Stimulated activated CD8-positive, alpha-beta memory T cell treated with anti-CD3 and anti-CD28 coated beads, Interleukin-2, amount 100 ng/mL, for 1 hour (primary cell): Measurements from ENCODE around the gene HEG1.
A peak's percentile ranks its signal among the peaks of the same experiment; 100 is the strongest.

Experiments
- DNase-seq, 2 donors: peaks; one replicate each; pipeline ENCODE4 v3.0.0-alpha.2; 2020; ENCODE audit warnings: low read depth in 2 of 2

Gene HEG1

DNA sequence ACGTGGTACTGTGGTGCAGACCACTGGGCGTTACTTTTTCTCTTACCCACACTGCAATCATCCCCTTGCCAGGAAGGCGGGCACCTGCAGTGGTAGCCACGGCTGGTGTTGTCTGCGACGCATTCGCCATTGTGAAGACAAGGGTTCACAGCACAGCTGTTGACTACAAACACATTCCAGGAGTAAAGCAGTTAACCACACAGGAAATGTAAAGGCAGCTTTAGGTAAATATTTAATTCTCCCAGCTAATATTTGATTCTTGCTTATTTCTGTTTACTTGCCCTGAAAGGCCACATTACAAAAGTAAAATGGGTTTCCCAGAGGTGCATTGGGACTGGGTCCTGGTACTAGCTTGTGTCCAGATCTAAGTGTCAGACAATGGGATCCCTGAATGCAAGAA, 45.4 kb downstream of the HEG1 start:
- DNase-seq = no peak

DNA sequence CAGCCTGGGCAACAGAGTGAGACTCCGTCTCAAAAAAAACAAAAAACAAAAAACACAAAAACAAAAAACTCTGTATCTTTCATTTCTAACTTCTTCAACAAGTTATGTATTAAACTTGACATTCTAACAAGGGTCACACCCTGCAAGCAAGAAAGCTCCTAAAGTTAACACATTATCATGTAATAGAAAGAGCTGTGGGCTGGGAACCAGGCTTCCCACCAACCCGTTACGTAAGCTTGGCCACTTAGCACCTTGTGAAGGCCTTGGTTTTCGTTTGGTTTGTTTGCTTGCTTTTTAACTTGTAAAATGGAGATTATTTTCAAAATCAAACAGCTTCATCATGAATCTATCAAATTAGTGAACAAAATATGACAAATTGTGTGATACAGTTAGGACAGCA, 47.0 kb downstream of the HEG1 start:
- no peak for DNase-seq

DNA sequence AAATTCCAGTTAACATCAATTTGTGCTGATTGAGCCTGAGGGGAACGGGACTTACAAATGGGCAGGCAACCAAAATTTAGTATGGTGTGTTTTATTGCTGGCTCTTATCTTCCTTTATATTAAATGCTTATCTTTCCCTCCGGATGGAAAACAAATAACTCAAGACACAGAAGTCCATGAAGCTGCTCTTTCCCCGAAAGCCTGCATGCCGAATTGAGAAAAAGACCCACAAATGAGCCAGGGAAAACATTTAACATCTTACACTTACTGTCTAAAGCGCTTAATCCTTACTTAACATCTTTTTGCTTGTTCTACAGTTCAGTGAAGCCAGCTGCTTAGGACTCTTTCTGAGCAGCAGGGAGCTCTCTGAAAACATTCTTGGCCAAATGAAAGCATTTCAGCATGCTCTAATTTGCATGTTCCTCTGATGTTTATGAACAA, 49.5 kb downstream of the HEG1 start:
- no peak for DNase-seq

DNA sequence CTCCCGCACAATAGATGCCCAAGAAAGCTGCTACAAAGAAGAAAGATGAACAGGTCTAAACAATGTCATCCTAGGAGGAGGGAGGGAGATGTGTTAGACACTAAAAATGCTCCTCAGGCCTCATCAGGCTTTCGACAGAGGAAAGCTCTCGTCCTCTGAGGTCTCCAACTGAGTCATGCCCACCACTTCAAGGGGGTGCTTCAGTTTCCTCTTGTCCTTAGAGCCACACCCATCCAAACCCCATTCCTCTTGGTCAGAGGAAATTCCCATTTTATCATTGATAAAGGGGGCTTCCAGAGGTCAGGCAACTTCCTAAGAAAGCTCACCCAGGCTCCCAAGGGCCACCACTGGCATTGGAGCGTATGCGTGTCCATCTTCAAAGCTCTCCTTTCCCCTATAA, 50.1 kb downstream of the HEG1 start:
- no peak for DNase-seq

DNA sequence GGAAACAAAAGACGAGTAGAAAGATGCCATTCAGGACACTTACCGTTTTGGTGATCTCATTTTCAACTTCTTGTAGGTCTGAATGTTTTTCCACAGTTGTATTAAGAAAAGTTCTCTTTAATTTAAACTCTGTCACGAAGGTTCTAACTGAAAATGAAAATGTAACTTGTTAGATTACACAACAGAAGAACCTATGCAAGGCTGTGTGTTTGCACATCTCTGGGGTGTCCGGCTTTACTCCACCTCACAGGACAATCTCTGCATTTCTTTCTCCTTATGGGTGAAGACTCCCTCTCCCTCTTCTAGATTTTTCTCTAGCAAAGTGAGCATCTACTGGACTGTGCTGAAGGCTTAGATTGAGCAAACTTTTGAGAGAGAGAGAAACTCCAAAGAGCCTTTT, 50.6 kb downstream of the HEG1 start:
- no peak for DNase-seq

DNA sequence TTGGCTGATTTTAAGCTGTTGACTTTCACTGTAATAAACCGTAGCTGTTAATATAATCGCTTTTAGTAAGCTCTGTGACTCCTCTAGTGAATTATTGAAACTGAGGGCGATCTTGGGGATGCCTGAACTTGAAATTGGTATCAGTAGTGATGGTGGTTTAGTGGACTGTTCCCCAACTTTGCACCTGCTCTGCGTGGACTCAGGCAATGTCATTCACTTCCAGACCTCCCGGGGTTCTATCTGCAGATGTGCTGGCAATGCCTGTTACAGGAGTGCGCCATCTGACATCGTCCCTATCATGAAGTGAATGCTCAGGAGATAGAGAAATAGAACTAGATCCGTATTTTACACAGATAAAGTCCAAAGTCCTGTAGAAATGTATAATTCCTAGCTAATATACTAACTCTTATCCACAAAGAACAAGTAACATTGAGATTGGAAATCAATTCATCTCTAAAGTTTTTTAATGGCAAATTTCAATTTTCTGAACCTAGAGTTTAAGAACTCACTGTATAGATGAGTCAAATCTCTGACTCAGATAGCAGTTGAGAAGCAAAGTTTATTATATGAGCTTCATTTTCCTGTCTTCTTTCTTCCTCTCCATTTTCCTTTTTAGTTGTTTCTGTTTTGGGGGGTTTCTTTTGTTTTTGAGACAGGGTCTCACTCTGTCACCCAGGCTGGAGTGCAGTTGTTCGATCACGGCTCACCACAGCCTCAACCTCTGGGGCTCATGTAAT, 51.8 kb downstream of the HEG1 start:
- DNase-seq = no peak

DNA sequence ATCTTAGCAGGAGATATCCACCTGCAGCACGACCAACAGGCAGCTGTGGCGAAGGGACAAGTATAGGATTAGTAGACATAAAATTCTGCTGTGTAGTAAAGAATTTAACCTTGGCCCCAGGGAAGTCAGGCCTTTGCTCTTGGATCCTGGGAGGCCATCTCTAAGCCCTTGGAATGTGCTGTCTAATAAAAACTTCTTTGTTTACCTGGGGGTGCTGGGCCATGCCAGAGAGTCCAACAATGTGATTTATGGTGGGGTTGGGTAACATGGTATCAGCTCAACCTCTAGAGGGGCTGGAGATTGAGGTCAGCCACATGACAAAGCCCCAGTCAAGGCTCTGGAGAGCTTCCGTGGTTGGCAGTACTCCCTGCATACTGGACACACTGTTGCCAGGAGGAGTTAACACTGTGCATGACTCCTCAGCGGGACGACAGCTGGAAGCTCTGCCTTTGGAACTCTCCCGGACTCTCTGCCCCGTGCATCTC, 52.4 kb downstream of the HEG1 start:
- DNase-seq = no peak

DNA sequence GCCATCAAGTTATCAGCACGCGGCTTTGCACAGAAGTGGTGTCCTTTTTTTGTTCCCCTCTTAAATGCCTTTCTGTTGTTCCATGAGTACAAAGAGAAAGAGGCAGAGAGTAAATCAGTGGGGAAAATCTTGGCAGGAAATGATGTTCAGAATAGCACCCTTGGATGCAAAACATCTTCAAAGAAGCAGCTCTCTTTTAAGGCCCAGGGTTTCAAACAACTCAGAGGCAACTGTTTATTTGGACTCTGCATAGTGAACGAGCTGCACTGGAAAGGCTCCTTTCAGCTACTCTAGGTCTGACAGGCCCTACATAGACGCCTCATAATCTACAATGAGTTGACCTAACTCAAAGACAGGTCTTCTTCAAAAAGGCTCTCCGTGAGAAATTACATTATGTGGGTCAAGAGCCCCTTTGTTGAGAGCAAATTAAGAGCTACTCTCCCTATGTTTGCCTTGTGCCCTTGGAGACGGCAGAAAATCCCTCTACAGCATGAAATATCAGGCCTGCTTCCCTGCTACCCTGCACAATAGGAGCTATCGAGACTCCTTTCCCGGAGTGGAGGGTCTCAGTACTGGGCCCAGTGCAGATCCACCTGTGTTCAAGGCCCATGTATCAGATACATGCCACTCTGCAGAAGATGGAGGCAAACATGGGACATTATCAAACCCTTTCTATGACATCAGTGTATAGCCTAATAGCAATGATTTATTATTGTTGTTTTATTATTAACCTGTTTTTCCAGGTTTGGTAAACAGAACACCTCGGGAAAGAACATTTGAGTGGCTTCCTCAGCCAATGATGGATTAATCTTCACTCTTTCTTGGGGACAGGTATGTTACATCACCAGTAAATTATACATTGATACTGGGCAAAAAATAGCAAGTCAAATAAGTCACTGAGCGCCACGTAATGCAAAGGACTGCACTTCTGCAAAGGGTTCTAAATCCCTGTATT, 53.1 kb downstream of the HEG1 start:
- no peak for DNase-seq

DNA sequence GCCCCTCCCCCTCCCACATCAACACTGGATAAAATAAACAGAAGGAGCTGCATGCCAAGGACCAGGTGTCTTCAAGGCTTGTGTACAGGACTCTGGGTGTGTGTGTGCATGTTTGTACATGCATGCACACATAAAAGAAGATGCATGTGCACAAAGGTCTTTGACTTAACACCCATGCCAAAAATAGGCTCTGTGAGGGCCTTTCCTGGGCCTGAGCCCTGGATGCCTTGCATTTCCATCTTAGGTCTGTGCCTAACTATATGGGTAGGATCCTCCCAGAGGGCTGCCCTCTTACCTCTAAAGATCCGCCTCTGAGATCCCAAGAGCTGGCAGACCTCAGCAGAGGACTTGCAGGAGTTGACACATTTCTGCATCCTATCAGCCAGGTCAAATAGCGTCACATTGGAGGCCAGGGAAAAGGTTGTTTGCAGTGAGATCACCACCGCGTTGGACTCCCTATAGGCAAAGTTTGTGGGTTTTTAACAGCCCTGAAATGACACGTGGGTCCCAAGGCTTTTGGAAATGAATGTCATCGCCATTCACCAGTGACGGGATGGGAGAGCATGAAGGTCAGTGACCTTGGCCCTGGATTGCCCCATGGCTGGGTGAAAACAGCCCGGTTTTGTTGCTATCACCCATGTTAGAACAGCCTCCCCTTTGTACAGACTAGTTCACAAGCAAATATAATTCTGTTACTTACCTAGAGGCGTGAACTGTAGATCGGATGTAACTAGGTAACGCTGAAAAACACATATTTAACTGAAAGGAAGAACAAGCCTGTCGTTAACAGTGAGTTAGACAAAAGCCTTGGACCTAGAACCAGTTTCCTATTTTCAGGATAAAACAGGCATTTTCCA, 54.0 kb downstream of the HEG1 start:
- DNase-seq = no peak

DNA sequence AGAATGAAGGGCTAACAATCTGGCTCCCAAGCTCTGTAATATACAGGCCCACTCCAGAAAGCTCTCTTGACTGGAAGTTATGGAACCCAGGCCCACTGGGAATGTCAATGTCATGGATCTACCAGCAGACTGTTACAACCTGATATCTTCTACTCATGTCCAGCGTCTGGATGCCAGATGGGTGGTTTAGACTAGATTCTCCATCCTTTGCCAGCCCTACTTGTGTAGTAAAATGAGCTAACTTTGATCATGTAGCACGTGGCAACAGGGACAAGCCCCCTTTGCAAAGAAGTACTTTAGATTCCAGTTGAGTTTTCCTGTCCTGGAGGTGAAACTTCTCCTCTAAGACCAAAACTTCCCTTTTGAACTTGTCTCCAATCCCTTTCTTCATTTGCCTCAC, 55.1 kb downstream of the HEG1 start:
- DNase-seq = no peak

DNA sequence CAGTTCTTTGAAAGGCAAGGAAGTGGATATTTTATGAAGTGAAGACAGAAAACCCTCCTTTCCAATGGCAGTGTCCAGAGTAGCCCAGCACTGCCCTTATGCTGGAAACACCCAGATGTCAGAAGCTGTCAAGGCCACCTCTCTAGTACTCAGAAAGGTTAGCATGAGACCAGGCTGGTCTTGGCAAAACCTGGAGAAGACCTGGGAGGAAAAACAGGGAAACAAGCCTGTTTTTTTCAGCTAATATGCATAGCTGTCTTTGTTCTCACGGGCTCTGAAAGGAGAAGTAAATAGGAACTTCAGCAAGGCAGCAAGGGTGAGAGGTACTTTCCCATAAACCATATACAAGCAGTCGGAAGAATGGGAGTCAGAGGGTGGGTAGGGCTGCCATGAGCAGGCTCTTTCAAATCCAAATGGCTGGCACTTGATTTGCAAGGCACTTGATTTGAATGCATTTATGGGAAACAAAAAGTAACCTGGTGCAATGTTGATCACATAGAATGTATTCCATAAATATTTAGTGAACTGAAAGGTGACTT, 55.8 kb downstream of the HEG1 start:
- DNase-seq = no peak

DNA sequence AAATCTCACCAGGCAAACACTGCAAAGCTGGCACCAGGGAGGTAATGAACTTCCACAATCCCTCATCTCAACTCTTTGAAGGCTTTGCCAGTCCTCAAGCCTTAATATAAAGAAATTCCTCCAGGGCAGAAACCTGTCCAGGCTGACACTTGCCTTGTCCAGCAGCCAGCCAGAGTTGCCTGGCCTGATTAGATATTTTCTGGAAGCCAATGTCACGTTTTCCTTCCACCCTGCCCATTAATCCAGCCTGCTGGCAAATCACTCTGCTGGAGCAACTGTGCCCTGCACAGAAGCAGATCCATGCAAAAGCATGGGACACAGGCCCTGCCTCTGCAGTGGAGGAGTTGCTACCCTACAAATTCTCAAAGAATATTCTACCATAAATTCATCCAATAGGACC, 56.5 kb downstream of the HEG1 start:
- no peak for DNase-seq

DNA sequence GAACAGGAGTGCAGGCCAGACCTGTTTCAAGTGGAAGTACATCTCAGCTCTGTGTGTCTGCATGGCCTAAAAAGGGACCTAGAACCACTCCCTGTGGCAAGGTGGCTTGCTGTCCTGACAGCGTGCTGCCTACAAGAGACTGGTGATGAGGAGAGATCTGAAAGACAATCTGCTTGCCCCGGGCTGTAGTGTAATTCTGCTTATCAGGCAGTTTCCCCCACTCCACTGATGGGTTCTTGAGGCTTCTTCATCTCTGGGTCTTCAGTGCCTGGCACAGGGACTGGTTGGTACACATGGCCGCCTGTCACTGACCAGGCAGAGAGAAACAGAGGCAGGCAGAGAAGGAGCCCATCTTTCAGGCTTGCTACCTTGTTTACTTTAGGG, 57.6 kb downstream of the HEG1 start:
- no peak for DNase-seq

DNA sequence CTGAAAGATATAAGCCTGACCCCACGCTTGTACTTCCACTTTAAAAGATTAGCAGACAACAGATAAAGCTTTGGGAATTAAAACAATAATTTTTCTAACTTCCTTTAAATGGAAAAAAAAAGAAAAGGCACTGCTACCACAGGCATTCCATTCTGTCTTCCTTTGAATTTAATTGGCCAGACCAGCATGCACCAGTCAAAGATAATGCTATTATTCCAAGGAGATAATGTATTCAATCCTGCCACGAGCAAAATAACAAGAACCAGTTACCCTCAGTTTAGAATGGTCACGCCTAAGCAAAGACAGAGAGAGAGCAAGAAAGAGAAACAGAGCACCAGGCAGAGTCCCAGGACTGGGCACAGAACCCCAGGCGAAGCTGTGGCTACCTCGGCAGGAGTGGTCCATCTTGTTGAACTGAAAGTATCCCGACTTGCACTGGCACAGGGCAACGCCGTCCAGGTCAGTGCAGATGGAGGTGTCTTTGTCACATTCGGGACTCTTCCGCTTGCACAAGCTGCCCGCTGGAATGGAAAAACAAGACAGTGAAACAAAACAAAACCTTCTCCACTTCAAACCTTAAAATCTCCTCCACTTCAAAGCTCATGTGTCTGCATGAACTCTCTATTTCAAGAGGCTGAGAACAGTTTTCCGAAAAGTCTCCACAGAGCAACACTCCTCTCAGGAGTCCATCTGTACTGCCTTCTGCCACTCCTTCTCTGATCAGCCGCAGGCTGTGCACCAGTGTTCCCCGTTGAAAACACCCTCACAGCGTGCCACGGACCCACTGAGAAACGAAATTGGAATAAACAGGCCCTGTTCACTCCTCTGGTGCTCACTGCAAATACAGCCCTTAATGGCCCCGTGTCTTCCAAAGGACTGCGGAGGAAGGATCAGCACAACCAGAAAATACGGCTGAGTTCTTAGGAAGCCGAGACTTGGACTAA, 58.2 kb downstream of the HEG1 start:
- no peak for DNase-seq

DNA sequence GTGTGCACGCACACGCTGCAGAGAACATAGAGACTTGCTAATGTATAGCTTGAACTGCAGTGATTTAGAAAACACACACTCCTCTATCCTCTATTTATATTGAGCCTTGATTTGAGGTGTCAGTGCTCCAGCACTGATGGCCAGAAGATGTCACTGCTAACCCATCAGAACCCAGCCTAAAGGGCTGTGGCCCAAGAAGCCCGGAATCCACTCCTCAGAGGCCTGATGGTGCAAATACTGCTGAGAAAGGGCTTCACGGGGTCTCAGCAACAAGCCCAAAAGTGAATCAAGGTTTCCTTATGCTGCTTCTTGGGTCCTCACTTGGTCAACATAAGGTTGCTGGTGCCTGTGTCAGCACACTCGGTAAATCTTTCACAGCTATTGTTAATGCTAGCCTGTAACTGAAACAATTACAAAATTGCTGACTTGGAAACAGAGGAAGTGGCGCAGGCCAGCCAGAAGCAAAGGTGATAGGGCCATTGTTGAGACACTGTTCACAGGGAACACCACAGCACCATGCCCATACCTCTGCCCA, 60.3 kb downstream of the HEG1 start:
- peak in 1 of 2 donors; percentile 13 for DNase-seq

DNA sequence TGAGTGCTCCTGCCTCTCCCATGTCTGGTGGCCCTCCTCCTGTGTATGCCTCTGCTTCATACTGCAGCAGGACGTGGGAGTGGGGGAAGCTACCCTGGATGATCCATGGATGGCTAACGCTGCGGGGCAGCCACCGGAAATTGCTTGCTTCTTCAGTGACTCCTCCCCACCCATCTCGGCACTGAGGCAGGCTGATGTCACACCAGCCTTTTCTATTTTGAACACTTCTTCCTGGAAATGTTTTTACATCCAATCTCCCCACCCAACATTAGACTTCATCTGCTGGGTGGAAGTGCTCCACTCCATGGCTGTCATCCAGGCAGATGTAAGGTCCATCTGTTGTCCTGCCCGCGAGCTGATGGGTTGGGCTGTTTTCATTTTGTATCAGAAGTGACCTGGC, 62.3 kb downstream of the HEG1 start:
- DNase-seq = no peak

DNA sequence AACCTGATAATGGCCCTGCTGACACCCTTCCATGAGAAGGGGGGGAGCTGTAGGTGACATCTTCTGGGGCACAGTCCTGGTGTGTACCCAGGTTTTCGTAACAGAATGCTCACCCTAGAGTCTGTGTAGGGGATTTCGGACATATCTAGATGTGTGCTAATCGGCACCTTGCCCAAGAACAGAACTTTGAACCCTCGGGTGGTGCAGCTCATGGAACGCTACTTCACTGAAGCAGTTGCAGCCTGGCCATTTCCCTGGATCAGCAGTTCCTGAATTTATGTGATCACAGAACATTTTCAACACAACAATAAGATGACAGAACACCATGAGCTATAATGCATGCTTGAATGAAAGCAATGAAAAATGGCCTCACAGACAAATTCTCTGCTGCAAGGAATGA, 63.8 kb downstream of the HEG1 start:
- DNase-seq = no peak

DNA sequence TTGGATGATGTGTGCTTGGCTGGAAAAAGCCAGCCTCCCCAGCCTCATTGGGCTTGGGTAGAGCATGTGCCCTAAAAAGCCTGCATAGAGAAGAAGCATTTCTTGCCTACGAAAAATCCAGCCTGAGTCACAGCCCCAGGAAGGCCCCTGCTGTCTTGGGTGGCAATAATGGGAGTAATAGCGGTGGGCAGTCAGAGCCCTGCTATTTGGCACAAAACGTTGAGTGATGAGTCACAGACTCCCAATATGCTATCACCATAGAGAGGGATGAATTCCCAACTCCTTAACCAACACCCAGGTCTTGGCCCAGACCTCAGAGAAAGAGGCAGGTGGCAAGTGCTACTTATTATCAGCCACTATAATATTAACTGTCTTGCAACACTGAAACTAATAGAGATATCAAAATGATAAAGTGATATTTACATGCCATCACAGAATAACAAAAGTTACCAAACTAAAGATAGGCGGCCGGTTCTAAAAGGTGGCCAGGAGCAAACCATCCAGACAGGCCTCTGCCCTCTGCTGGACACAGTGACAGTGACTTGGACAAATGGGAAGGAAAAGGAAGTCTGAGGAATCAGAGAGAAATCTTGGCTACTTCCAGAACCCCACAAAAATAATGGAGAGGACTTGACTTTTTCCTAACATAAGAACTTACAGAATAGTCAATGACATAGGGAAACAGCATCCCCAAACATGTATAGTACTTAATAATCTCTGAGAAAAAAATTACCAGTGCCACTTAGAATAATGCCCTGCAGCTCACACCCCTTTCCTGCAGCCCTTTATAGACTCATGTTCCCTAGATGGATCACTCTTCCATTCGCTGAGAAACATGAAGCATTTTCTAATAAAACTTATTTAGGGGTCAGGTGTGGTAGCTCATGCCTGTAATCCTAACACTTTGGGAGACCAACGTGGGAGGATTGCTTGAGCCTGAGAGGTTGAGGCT, 69.3 kb downstream of the HEG1 start:
- DNase-seq = no peak

DNA sequence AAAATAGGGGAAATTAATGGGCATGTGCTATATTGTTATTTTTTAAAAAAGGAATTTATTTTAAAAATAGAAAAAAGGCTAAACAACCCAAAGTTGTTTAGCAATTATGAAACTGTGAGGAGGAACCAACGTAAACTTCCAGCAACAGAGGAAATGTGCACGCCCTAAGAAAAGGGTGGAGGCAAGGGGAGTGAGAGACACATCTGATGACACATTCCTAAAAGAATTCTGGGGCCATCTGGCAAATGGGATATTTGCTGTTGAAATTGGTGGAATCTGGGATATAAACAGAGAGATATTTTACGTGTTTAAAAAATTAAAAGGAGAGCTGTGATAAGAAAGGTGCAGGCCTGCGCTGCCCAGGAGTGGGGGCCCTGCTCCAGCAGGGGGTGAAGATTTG, 70.4 kb downstream of the HEG1 start:
- no peak for DNase-seq
